Ovary (tissue), 9 donors: ENCODE data around the gene HTR2A. TPM values are rescaled to one million over a fixed set of nuclear protein-coding genes. Genes with fewer than 3 reads are reported as not detected.

Experiments used
- DNase-seq, 5 donors: peaks; one replicate each; pipeline ENCODE4 v3.0.0-alpha.2; 2019 to 2020
- H3K27ac ChIP-seq, 2 donors: fragments of 200-600 bp; one replicate each; pipeline versions ENCODE4 v1.5.1 to v1.8.0; 2019 to 2022
- H3K27me3 ChIP-seq: fragments of 200-600 bp; one replicate; pipeline ENCODE4 v1.8.0; 2022
- H3K36me3 ChIP-seq: fragments of 200-600 bp; sonication (generic); one replicate; pipeline ENCODE4 v1.5.1; 2019
- H3K4me1 ChIP-seq: one replicate; pipeline ENCODE4 v1.8.1; 2013; ENCODE audit warnings: mild to moderate bottlenecking, moderate library complexity; ENCODE audit not compliant: insufficient read depth
- H3K4me3 ChIP-seq: fragments of 200-600 bp; sonication (generic); one replicate; pipeline ENCODE4 v1.5.1; 2017
- H3K9me3 ChIP-seq, 2 donors: fragments of 200-600 bp in 1 of 2; sonication (generic) in 1 of 2; one replicate each; pipeline versions ENCODE4 v1.5.1 to v1.8.1; 2013 to 2019; ENCODE audit warnings: mild to moderate bottlenecking in 1 of 2, moderate library complexity in 1 of 2
- CTCF ChIP-seq, 3 donors: fragments of 450-650 bp in 2 of 3; fragments of 200-600 bp in 1 of 3; IDR thresholded peaks; one replicate each; pipeline versions ENCODE4 v1.5.1 to v1.8.0; 2016 to 2022; ENCODE audit warnings: antibody characterized with exemption in 3 of 3, mild to moderate bottlenecking in 1 of 3
- EP300 ChIP-seq: sonication (generic); formaldehyde crosslinking; IDR thresholded peaks from one replicate; pipeline ENCODE4 v1.6.1; 2017; ENCODE audit warnings: antibody characterized with exemption
- POLR2A ChIP-seq: fragments of 450-650 bp; IDR thresholded peaks from one replicate; pipeline ENCODE4 v1.6.1; 2017; ENCODE audit warnings: antibody characterized with exemption, mild to moderate bottlenecking, moderate library complexity
- WGBS, 3 donors: extraction: QIAGEN DNeasy Blood & Tissue Kit in 1 of 3; methylation state at CpG; one replicate each; pipeline versions ENCODE4 v1.1.5 to v1.1.7; 2013 to 2017; 5-methylcytosine and 5-hydroxymethylcytosine counted together
- intact Hi-C, 4 donors: fragments of 100-400 bp; cut with DNase I; formaldehyde crosslinking; loops; one replicate each; pipeline versions ENCODE4 v1.11.0 to v1.15.1; 2022 to 2023
- polyA plus RNA-seq, 2 donors: library from polyadenylated mRNA; stranded (reverse); fragments of 200-250 nt in 1 of 2; fragments of 350-450 nt in 1 of 2; fragmentation: Illumina TruSeq in 1 of 2; extraction: RNeasy Lipid Tissue Mini Kit (QIAGEN cat#74804) in 1 of 2; gene quantifications; one replicate each; pipeline ENCODE4 v1.2.3, GENCODE V29; 2013 to 2014
- total RNA-seq, 7 donors: library from RNA; depleted of rRNA in 2 of 7; stranded (reverse); fragments of >200 nt in 2 of 7; fragmentation: NEBNext Ultra II Directional in 3 of 7; extraction: Animal tissue kit (Norgen Biotek cat#: 25700) in 3 of 7; gene quantifications; one replicate each; pipeline versions ENCODE4 v1.1.0 to v1.2.4, GENCODE V29; 2016 to 2023
- donor health status: DM: no; HTN: no; CAD: no; lungs with moderate emphysema.
- donor health status: DM: no; HTN: no; CAD: no.
- donor health status: Bipolar disorder and iron deficiency.
- donor health status: DM: yes; HTN: yes; CAD: no.
- donor health status: DM: no; HTN: no; CAD: no.
- donor health status: DM: yes; HTN: yes; CAD: no.

The HTR2A gene
- total and polyA plus RNA-seq, 9 donors: 0.05 to 0.88 (median 0.25) TPM; not detected in 1

GRCh38 chr13:46895381-46895780, 1.5 kb downstream of the HTR2A start:
- H3K4me1 ChIP-seq: peaks cover 3% of the 10 kb centered on the region
- H3K36me3 ChIP-seq: no peaks in the 10 kb centered on the region
- intact Hi-C loops: no loop called here
- no peak for DNase-seq
- H3K9me3 ChIP-seq: no peaks in the 10 kb centered on the region
- TF ChIP-seq POLR2A (no peak), CTCF (IDR thresholded peaks at IDR 0.05) (no peak), EP300 (no peak)
- no peaks in the 10 kb centered on the region for H3K27me3 ChIP-seq
- 35 to 49% (median 48%) methylated on average over 8 of the region's 8 CpGs for WGBS, 3 donors
- H3K4me3 ChIP-seq: no peak overlapping the region
- H3K27ac ChIP-seq: no peak overlapping the region

- no peak for DNase-seq
- intact Hi-C loops: no loop called here
- H3K9me3 ChIP-seq: no peaks in the 10 kb centered on the region
- peaks cover 3% of the 10 kb centered on the region for H3K4me1 ChIP-seq
- no peaks in the 10 kb centered on the region for H3K36me3 ChIP-seq
- peak overlapping the region in 1 of 2 donors; percentile 26 for H3K27ac ChIP-seq
- H3K4me3 ChIP-seq: peak overlapping the region; percentile 62
- TF ChIP-seq EP300: no peak
- TF ChIP-seq CTCF (IDR thresholded peaks at IDR 0.05): no peak
- TF ChIP-seq POLR2A: no peak
- no peaks in the 10 kb centered on the region for H3K27me3 ChIP-seq
Measured at GRCh38 chr13:46894568-46894967, 2.3 kb downstream of the HTR2A start.

GRCh38 chr13:46893798-46894560, 2.9 kb downstream of the HTR2A start:
- H3K4me3 ChIP-seq: peak overlapping the region; percentile 62
- peak overlapping the region in 1 of 2 donors; percentile 26 for H3K27ac ChIP-seq
- DNase-seq: peak; percentile 58 to 84 (median 76)
- no peaks in the 10 kb centered on the region for H3K9me3 ChIP-seq
- TF ChIP-seq POLR2A (no peak), CTCF (IDR thresholded peaks at IDR 0.05) (peak; percentile 77 to 86 (median 80)), EP300 (no peak)
- WGBS, 3 donors: 0 to 1% (median 1%) methylated on average over 32 to 34 of the region's 34 CpGs
- H3K36me3 ChIP-seq: no peaks in the 10 kb centered on the region
- H3K27me3 ChIP-seq: no peaks in the 10 kb centered on the region
- intact Hi-C loops: no loop called here
- H3K4me1 ChIP-seq: peaks cover 3% of the 10 kb centered on the region

GRCh38 chr13:46893221-46893740, 3.6 kb downstream of the HTR2A start:
- intact Hi-C loops: no loop called here
- no peak overlapping the region for H3K27ac ChIP-seq
- TF ChIP-seq EP300: no peak
- no peak for TF ChIP-seq CTCF (IDR thresholded peaks at IDR 0.05)
- TF ChIP-seq POLR2A: no peak
- no peaks in the 10 kb centered on the region for H3K36me3 ChIP-seq
- no peak for DNase-seq
- 14 to 27% (median 23%) methylated on average over 4 of the region's 4 CpGs for WGBS, 3 donors
- H3K9me3 ChIP-seq: no peaks in the 10 kb centered on the region
- H3K4me3 ChIP-seq: peak overlapping the region; percentile 62
- H3K27me3 ChIP-seq: no peaks in the 10 kb centered on the region
- peaks cover 3% of the 10 kb centered on the region for H3K4me1 ChIP-seq
